IMR-90 (cell line): ENCODE results near the gene MRPS7. TPM values are rescaled to one million over a fixed set of nuclear protein-coding genes. Genes with fewer than 3 reads are reported as not detected.

Experiments
- ATAC-seq: fragments of 200-7000 bp; cut with Tn5 transposase; 2 replicates; pipeline ENCODE4 v1.9.1; 2020; ENCODE audit warnings: low read depth, mild to moderate bottlenecking, moderate library complexity
- BruUV-seq: library from RNA; stranded (reverse); fragments of 400-500 nt; replicated peaks from 2 replicates; lab custom pipeline; 2021; lab: Mats Ljungman, UMichigan
- CTCF ChIA-PET: fragments of 300-600 bp; formaldehyde crosslinking; extraction: SDS; loops from one replicate; lab custom pipeline; 2021; ENCODE audit warnings: antibody characterized with exemption; lab: Yijun Ruan, JAX
- POLR2A ChIA-PET: fragments of 300-600 bp; sonication (Branson Sonifier 250); formaldehyde crosslinking; loops from one replicate; lab custom pipeline; 2022; ENCODE audit warnings: antibody characterized with exemption; ENCODE audit not compliant: unreplicated experiment; lab: Charles Lee
- DNase-seq: peaks from one replicate; pipeline ENCODE4 v3.0.0; 2013
- H2AFZ ChIP-seq: replicated peaks from 2 replicates; pipeline ENCODE3; 2013; ENCODE audit warnings: low read length, mild to moderate bottlenecking; ENCODE audit not compliant: poor library complexity
- H2AK5ac ChIP-seq: 2 replicates; pipeline ENCODE4 v1.6.1; 2013; ENCODE audit warnings: low read depth, low read length, inconsistent platforms
- H2AK9ac ChIP-seq: replicated peaks from 2 replicates; pipeline ENCODE3; 2013; ENCODE audit warnings: mild to moderate bottlenecking, low read depth, low read length, moderate library complexity; ENCODE audit not compliant: poor library complexity
- H2BK120ac ChIP-seq: 2 replicates; pipeline ENCODE4 v1.6.1; 2013; ENCODE audit warnings: low read depth, low read length, inconsistent platforms
- H2BK15ac ChIP-seq: 3 replicates; pipeline ENCODE4 v1.6.1; 2013; ENCODE audit warnings: low read depth, low read length, inconsistent platforms
- H2BK20ac ChIP-seq: 2 replicates; pipeline ENCODE4 v1.6.1; 2013; ENCODE audit warnings: low read depth, mild to moderate bottlenecking, inconsistent platforms, low read length, moderate library complexity
- H2BK5ac ChIP-seq: 2 replicates; pipeline ENCODE4 v1.6.1; 2013; ENCODE audit warnings: mild to moderate bottlenecking, low read depth, low read length, inconsistent platforms; ENCODE audit not compliant: poor library complexity, severe bottlenecking
- H3K14ac ChIP-seq: replicated peaks from 2 replicates; pipeline ENCODE4 v1.6.1; 2013; ENCODE audit warnings: low read depth, low read length, inconsistent platforms
- H3K18ac ChIP-seq: 2 replicates; pipeline ENCODE4 v1.6.1; 2013; ENCODE audit warnings: low read depth, low read length, control low read depth
- H3K23ac ChIP-seq: 2 replicates; pipeline ENCODE4 v1.6.1; 2013; ENCODE audit warnings: low read depth, low read length, inconsistent platforms
- H3K27ac ChIP-seq: 2 replicates; pipeline ENCODE4 v1.5.1; 2013; ENCODE audit warnings: mild to moderate bottlenecking, control low read depth, low read length; ENCODE audit not compliant: insufficient read depth
- H3K27me3 ChIP-seq: 2 replicates; pipeline ENCODE4 v1.6.1; 2013; ENCODE audit warnings: low read length; ENCODE audit not compliant: control insufficient read depth, insufficient read depth
- H3K36me3 ChIP-seq: 2 replicates; pipeline ENCODE4 v1.6.1; 2013; ENCODE audit warnings: low read length, mixed read lengths; ENCODE audit not compliant: control insufficient read depth, insufficient read depth
- H3K4ac ChIP-seq: 2 replicates; pipeline ENCODE4 v1.6.1; 2013; ENCODE audit warnings: low read depth, low read length, inconsistent platforms
- H3K4me1 ChIP-seq: 2 replicates; pipeline ENCODE4 v1.6.1; 2013; ENCODE audit warnings: low read length, mixed read lengths; ENCODE audit not compliant: control insufficient read depth, insufficient read depth
- H3K4me2 ChIP-seq: 2 replicates; pipeline ENCODE4 v1.6.1; 2013; ENCODE audit warnings: low read depth, mild to moderate bottlenecking, control low read depth, low read length, moderate library complexity
- H3K4me3 ChIP-seq: 2 replicates; pipeline ENCODE4 v1.5.1; 2013; ENCODE audit warnings: low read depth, mild to moderate bottlenecking, control low read depth, low read length, moderate library complexity; ENCODE audit not compliant: insufficient read depth
- H3K56ac ChIP-seq: 2 replicates; pipeline ENCODE4 v1.6.1; 2013; ENCODE audit warnings: low read length, inconsistent platforms; ENCODE audit not compliant: insufficient read depth; ENCODE audit errors: extremely low read depth
- H3K79me1 ChIP-seq, 2 experiments: 2 replicates each; pipeline ENCODE4 v1.6.1; 2013; ENCODE audit warnings: low read length in 2 of 2, inconsistent platforms in 1 of 2, low read depth in 1 of 2
- H3K9ac ChIP-seq: 2 replicates; pipeline ENCODE4 v1.6.1; 2013; ENCODE audit warnings: low read depth, low read length, control low read depth
- H3K9me1 ChIP-seq: 2 replicates; pipeline ENCODE4 v1.6.1; 2013; ENCODE audit warnings: low read length, inconsistent platforms; ENCODE audit not compliant: insufficient read depth
- H3K9me3 ChIP-seq: 2 replicates; pipeline ENCODE4 v1.6.1; 2013; ENCODE audit warnings: low read length; ENCODE audit not compliant: control insufficient read depth, insufficient read depth
- H4K20me1 ChIP-seq: 2 replicates; pipeline ENCODE4 v1.6.1; 2013; ENCODE audit warnings: low read length, inconsistent platforms; ENCODE audit not compliant: insufficient read depth
- H4K5ac ChIP-seq: 2 replicates; pipeline ENCODE4 v1.6.1; 2013; ENCODE audit warnings: mild to moderate bottlenecking, low read depth, low read length, control low read depth
- H4K8ac ChIP-seq, 2 experiments: 2 replicates each; pipeline ENCODE4 v1.6.1; 2013; ENCODE audit warnings: low read depth in 2 of 2, low read length in 2 of 2, control low read depth in 1 of 2, inconsistent platforms in 1 of 2
- H4K91ac ChIP-seq: 2 replicates; pipeline ENCODE4 v1.6.1; 2013; ENCODE audit warnings: low read depth, low read length, inconsistent platforms; ENCODE audit not compliant: insufficient read depth
- BHLHE40 ChIP-seq: fragments of 150-350 bp; IDR thresholded peaks from 2 replicates; pipeline ENCODE4 v1.6.1; 2016; ENCODE audit warnings: mild to moderate bottlenecking, low read depth, low read length
- CEBPB ChIP-seq: IDR thresholded peaks from 2 replicates; pipeline ENCODE4 v1.6.1; 2012; ENCODE audit warnings: low read depth, low read length, improper control_type of control experiment
- MAFK ChIP-seq: IDR thresholded peaks from 2 replicates; pipeline ENCODE4 v1.6.1; 2012; ENCODE audit warnings: low read depth, low read length, improper control_type of control experiment
- MAZ ChIP-seq: IDR thresholded peaks from 2 replicates; pipeline ENCODE4 v1.6.1; 2012; ENCODE audit warnings: low read depth, mild to moderate bottlenecking, low read length, improper control_type of control experiment, moderate library complexity, borderline replicate concordance
- NFE2L2 ChIP-seq: fragments of 150-350 bp; IDR thresholded peaks from 2 replicates; pipeline ENCODE4 v1.6.1; 2016; ENCODE audit warnings: low read depth, mild to moderate bottlenecking, low read length
- POLR2A ChIP-seq: IDR thresholded peaks from 2 replicates; pipeline ENCODE4 v1.6.1; 2012; ENCODE audit warnings: mild to moderate bottlenecking, low read depth, low read length
- RAD21 ChIP-seq: IDR thresholded peaks from 2 replicates; pipeline ENCODE4 v1.6.1; 2012; ENCODE audit warnings: low read length, improper control_type of control experiment
- RCOR1 ChIP-seq: IDR thresholded peaks from 2 replicates; pipeline ENCODE4 v1.6.1; 2012; ENCODE audit warnings: mild to moderate bottlenecking, low read length, improper control_type of control experiment; ENCODE audit not compliant: insufficient replicate concordance
- SMC3 ChIP-seq: fragments of 150-350 bp; IDR thresholded peaks from 2 replicates; pipeline ENCODE4 v1.6.1; 2016; ENCODE audit warnings: low read depth, mild to moderate bottlenecking, antibody characterized with exemption, low read length, moderate library complexity
- WGBS, 2 experiments: methylation state at CpG; one replicate each; pipeline versions ENCODE4 v1.1.5 to v1.1.7; 2013; ENCODE audit warnings: missing lambda C conversion rate in 2 of 2; ENCODE audit not compliant: insufficient read length in 1 of 2; ENCODE audit errors: extremely low coverage in 2 of 2; 5-methylcytosine and 5-hydroxymethylcytosine counted together
- dilution Hi-C: fragments of 300-500 bp; cut with HindIII; formaldehyde crosslinking; loops from one replicate; pipeline ENCODE4 v1.14.3; 2018; ENCODE audit warnings: low sequenced_read_pairs; ENCODE audit not compliant: unreplicated experiment
- in situ Hi-C: fragments of 300-500 bp; cut with MboI; formaldehyde crosslinking; loops from 3 replicates; pipeline ENCODE4 v1.14.3; 2019; ENCODE audit warnings: low sequenced_read_pairs, inconsistent platforms, mixed read lengths
- intact Hi-C: fragments of 100-400 bp; cut with micrococcal nuclease; formaldehyde crosslinking; loops from 2 replicates; pipeline ENCODE4 v1.10.0; 2022
- polyA plus RNA-seq, 3 experiments: library from polyadenylated mRNA; depleted of rRNA; stranded (reverse); fragments of >200 nt; gene quantifications; 2 replicates each; pipeline ENCODE4 v1.2.3, GENCODE V29; 2012; ENCODE audit warnings: low replicate concordance in 1 of 3
- total RNA-seq: library from RNA; depleted of rRNA; stranded (reverse); fragments of >200 nt; gene quantifications from 2 replicates; pipeline ENCODE4 v1.2.3, GENCODE V29; 2012
- TF ChIP-seq, protein P1 (sequence below): fragments of 150-350 bp; IDR thresholded peaks from 2 replicates; pipeline ENCODE4 v1.6.1; 2016; ENCODE audit warnings: low read depth, mild to moderate bottlenecking, low read length, moderate library complexity, borderline replicate concordance
- TF ChIP-seq, protein P2 (sequence below): fragments of 150-350 bp; IDR thresholded peaks from 2 replicates; pipeline ENCODE4 v1.6.1; 2017; ENCODE audit warnings: mild to moderate bottlenecking, antibody characterized with exemption, low read length, low read depth
- TF ChIP-seq, protein P3 (sequence below): conservative IDR thresholded peaks from 2 replicates; pipeline ENCODE4 v1.5.1; 2012; ENCODE audit warnings: mild to moderate bottlenecking, low read depth, low read length, improper control_type of control experiment

The MRPS7 gene
- total and polyA plus RNA-seq, 2 of the 4 experiments (the other 2 are of a cell fraction), result 55.9 to 60.5 TPM

DNA sequence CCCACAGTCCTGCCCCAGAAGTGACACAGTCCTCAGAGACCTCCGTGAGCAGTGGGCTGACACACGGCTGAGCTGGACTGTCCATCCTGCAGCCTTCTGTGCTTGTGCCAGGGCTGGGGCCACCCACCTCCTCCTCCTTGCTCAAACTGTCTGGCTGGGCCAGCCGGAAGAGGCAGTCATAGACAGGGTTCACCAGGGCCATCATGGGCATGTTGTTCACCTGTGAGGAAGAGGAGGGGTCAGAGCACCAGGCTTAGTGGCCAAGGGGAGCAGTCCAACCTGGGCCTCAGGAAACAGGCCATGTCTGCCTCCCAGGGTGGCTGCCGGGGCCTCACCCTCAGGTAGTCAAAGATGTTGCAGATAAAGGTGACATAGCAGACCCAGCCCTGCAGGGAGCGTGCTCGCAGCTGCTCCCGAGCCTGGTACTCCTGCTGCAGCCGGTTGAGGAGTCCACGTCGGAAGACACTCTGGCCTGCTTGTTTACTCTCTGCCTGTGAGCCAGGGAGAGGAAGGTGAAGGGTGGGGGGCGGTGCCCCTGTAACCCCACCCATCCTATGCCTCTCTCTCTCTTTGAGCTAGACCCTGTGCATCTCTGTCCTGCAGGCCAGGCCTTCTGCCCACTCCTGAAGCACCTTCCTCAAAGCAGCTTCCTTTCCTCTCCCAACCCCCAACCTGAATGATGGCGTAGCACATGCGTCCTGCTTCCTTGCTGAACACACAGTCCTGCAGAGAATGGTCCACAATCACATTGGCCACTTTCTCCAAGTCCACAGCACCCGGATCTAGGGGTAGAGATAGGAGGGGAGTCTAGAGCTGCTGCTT, 5.9 kb downstream of the MRPS7 start:
- CTCF ChIA-PET, result no interaction called here

More for the DNA sequence above, 5.9 kb downstream of the MRPS7 start:
- intact Hi-C loops, result no loop called here
- H3K27ac ChIP-seq, result no peak overlapping the region
- BruUV-seq, result no TSS peak
- no peak overlapping the region for H3K14ac ChIP-seq
- no peak overlapping the region for H3K18ac ChIP-seq
- dilution Hi-C loops, result no loop called here
- H2BK15ac ChIP-seq, result no peak overlapping the region
- no peak overlapping the region for H2BK120ac ChIP-seq
- peaks cover 12 to 13% of the 10 kb centered on the region in 2 experiments; a peak in 3 of 4 replicates for H3K79me1 ChIP-seq
- WGBS, 2 experiments, result no CpG with 5 or more reads among the region's 14 CpGs
- no peak overlapping the region for H2AK9ac ChIP-seq
- no peaks in the 10 kb centered on the region for H4K20me1 ChIP-seq
- H3K4me2 ChIP-seq, result no peak overlapping the region
- POLR2A ChIA-PET, result interaction anchor here (0.7 kb wide), 1 partner anchor 126 kb away, joined by 23 read pairs; no protein-coding TSS in a partner anchor
- H3K23ac ChIP-seq, result no peak overlapping the region
- no peak overlapping the region for H3K4me3 ChIP-seq
- no peaks in the 10 kb centered on the region for H3K27me3 ChIP-seq
- DNase-seq (no peak), ATAC-seq (no peak)
- no peak overlapping the region for H3K56ac ChIP-seq
- no peak overlapping the region for H3K4ac ChIP-seq
- H2BK20ac ChIP-seq, result no peak overlapping the region
- no peak overlapping the region for H2BK5ac ChIP-seq
- H3K4me1 ChIP-seq, result peaks cover 11% of the 10 kb centered on the region
- H4K91ac ChIP-seq, result no peak overlapping the region
- H3K9me3 ChIP-seq, result no peaks in the 10 kb centered on the region
- no peak for TF ChIP-seq MAFK
- TF ChIP-seq CEBPB, result no peak
- no peak for TF ChIP-seq POLR2A
- no peak for TF ChIP-seq MAZ
- TF ChIP-seq RCOR1, result no peak
- TF ChIP-seq NFE2L2, result no peak
- no peak for TF ChIP-seq RAD21
- TF ChIP-seq, protein P1, sequence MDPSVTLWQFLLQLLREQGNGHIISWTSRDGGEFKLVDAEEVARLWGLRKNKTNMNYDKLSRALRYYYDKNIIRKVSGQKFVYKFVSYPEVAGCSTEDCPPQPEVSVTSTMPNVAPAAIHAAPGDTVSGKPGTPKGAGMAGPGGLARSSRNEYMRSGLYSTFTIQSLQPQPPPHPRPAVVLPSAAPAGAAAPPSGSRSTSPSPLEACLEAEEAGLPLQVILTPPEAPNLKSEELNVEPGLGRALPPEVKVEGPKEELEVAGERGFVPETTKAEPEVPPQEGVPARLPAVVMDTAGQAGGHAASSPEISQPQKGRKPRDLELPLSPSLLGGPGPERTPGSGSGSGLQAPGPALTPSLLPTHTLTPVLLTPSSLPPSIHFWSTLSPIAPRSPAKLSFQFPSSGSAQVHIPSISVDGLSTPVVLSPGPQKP, result no peak
- no peak for TF ChIP-seq BHLHE40
- TF ChIP-seq, protein P2, sequence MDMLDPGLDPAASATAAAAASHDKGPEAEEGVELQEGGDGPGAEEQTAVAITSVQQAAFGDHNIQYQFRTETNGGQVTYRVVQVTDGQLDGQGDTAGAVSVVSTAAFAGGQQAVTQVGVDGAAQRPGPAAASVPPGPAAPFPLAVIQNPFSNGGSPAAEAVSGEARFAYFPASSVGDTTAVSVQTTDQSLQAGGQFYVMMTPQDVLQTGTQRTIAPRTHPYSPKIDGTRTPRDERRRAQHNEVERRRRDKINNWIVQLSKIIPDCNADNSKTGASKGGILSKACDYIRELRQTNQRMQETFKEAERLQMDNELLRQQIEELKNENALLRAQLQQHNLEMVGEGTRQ, result no peak
- TF ChIP-seq, protein P3, sequence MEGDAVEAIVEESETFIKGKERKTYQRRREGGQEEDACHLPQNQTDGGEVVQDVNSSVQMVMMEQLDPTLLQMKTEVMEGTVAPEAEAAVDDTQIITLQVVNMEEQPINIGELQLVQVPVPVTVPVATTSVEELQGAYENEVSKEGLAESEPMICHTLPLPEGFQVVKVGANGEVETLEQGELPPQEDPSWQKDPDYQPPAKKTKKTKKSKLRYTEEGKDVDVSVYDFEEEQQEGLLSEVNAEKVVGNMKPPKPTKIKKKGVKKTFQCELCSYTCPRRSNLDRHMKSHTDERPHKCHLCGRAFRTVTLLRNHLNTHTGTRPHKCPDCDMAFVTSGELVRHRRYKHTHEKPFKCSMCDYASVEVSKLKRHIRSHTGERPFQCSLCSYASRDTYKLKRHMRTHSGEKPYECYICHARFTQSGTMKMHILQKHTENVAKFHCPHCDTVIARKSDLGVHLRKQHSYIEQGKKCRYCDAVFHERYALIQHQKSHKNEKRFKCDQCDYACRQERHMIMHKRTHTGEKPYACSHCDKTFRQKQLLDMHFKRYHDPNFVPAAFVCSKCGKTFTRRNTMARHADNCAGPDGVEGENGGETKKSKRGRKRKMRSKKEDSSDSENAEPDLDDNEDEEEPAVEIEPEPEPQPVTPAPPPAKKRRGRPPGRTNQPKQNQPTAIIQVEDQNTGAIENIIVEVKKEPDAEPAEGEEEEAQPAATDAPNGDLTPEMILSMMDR, result no peak
- no peak for TF ChIP-seq SMC3
- no peak overlapping the region for H2AFZ ChIP-seq
- no peak overlapping the region for H2AK5ac ChIP-seq
- H4K8ac ChIP-seq, result no peak overlapping the region
- H3K9ac ChIP-seq, result no peak overlapping the region
- no peaks in the 10 kb centered on the region for H3K9me1 ChIP-seq
- no peak overlapping the region for H4K5ac ChIP-seq
- in situ Hi-C loops, result no loop called here
- H3K36me3 ChIP-seq, result peaks cover 26% of the 10 kb centered on the region
